ENCODE results near the gene CTSK.

CTSK gene

DNA sequence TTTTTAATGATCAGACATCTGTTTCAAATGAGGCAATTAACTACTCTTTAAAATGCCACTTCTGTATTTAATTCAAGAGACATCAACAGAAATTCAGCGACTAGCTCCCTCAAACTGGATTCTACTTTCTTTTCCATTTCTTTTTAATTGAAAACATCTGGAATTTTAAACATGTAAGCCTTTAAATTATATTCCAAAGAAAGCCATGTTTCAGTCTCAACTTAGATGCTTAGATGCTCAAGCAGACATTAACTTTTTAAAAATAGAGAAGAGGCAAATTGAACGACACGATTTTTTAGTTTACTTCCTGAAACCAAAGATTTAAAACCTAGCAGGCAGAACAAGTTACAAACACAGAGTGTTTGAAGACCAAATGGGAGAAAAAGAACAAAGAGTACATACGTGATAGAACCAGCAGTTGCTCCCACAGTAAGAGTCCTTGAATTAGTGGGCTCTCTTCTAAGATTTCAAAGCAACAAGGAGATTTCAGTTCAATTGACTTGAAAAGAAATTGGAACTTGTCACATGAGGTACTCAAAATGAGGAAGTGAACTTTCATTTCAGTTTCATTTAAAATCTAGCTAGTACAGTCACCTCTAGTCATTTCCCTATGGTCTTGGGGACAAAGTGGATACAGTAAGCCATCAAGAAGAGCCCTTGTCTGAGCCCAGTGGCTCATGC is 42.6 kb downstream of the CTSK start, which contains the start of gene CTSS:
Gene CTSS (minus strand): TSS at position 483 of the 681 bp plus-strand sequence. CDS start 1,015 bp downstream, outside the sequence.
- DNase-seq: peak; percentile 92

DNA sequence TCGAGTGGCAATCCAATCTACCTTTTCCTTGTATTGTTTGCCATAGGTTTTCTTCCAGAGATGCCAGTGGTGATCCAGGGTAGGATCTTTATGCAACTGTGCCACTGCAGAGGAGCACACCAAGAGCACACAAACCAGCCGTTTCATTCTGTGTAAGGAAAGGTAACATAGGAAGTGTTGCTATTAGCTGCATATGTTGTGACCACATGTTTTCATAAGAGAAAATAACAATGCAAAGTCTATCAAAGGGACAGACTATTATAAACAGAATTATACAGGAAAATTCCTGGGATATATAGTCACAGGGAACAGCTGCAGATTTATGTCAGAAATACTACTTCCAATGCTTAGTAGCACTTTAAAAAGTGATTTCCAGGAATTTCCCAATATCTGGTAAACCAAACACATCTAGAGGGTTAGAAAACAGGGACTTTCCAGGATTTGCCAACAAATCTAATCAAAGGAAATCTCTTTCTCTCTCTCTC is 43.4 kb downstream of the CTSK start:
- in situ Hi-C loops (cut with MboI; ENCODE audit: low pct_unique_long_range_greater_than_20kb, low sequenced_read_pairs): no loop called here
- peak; percentile 36 for DNase-seq

More for the DNA sequence above, 42.6 kb downstream of the CTSK start, which contains the start of gene CTSS:
- in situ Hi-C loops (cut with MboI; ENCODE audit: low pct_unique_long_range_greater_than_20kb, low sequenced_read_pairs): no loop called here

DNA sequence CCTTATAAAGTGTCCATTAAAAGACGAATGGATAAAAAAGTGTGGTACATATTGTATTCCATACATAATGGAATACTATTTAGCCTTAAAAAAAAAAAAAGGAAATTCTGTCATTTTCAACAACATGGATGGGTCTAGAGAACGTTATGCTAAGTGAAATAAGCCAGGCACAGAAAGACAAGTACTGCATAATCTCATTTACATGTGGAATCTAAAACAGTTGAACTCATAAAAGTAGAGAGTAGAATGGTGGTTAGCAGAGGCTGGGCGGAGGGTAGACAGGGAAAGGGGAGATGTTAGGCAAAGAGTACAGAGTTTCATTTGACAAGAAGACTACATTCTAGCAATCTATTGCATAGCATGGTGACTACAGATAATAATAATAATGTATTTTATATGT is 45.0 kb downstream of the CTSK start:
- DNase-seq: no peak
- in situ Hi-C loops (cut with MboI; ENCODE audit: low pct_unique_long_range_greater_than_20kb, low sequenced_read_pairs): no loop called here

DNA sequence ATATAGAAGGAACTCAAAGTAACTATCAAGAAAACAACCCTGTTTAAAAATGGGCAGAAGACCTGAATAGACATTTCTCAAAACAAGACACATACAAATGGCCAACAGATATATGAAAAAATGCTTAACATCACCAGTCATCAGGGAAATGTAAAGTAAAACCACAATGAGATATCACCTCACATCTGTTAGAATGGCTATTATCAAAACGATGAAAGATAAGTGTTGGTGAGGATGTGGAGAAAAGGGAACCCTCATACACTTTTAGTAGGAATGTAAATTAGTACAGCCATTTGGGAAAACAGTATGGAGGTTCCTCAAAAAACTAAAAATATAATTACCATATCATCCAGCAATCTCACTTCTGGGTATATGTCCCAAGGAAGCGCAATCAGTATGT is 45.5 kb downstream of the CTSK start:
- in situ Hi-C loops (cut with MboI; ENCODE audit: low pct_unique_long_range_greater_than_20kb, low sequenced_read_pairs): no loop called here
- DNase-seq: peak; percentile 31

DNA sequence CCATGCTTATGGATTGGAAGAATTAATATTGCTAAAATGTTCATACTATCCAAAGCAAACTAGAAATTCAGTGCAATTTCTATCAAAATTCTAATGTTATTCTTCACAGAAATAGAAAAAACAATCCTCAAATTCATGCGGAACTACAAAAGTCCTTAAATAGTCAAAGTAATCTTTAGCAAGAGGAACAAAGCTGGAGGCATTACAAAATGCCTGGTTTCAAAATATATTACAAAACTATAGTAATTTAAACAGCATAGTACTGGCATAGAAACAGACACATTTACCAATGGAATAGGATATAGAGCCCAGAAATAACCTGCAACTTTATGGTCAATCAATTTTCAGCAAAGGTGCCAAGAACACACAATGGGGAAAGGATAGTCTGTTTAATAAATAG is 46.3 kb downstream of the CTSK start:
- in situ Hi-C loops (cut with MboI; ENCODE audit: low pct_unique_long_range_greater_than_20kb, low sequenced_read_pairs): no loop called here
- DNase-seq: no peak

DNA sequence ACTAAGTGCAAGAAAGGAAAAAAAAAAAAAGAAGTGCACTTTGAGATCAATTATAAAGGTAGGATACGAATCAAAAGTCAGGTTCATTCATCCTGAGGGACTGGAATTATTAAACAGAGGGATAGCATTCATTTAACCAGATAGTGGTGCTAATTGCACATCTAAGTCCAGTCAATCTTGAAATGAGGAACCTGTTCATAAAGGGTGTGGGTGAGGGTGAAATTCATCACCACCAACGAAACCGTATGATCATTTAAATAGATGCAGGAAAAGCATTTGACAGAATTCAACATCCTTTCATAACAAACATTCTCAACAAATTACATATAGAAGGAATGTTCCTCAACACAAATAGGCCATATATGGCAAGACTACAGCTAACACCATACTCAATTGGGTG is 48.0 kb downstream of the CTSK start:
- peak; percentile 52 for DNase-seq
- in situ Hi-C loops (cut with MboI; ENCODE audit: low pct_unique_long_range_greater_than_20kb, low sequenced_read_pairs): no loop called here

DNA sequence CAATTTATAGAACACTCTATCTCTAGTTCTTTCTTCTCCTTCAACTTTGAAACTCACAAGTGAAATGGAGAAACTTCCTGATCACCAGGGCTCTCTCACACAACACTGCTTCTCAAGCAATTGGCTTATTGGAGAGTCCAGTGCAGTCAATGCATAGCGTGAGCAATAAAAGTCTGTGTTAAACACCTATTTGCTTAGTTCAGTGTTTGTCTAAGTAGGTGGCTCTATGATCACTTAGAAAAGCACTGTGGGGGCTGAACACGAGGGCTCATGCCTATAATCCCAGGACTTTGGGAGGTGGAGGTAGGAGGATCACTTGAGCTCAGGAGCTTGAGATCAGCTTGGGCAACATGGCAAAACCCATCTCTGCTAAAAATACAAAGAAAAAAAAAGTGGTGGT is 54.6 kb downstream of the CTSK start:
- in situ Hi-C loops (cut with MboI; ENCODE audit: low pct_unique_long_range_greater_than_20kb, low sequenced_read_pairs): no loop called here
- DNase-seq: no peak

DNA sequence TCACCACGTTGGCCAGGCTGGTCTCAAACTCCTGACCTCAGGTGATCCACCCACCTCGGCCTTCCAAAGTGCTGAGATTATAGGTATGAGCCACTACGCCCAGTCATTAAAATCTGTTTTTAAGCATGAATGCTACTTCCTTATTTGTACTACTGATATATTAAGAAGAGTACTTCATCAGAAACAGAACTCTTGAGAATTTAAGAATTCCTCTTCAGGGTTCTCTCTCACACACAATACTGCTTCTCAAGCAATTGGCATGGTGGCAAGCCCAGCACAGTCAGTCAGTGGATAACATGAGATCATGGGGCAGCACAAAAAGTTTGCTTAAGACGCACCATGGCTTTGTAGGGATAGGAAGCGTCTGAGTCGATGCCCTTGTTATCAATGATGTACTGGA is 56.6 kb downstream of the CTSK start:
- in situ Hi-C loops (cut with MboI; ENCODE audit: low pct_unique_long_range_greater_than_20kb, low sequenced_read_pairs): no loop called here
- no peak for DNase-seq

DNA sequence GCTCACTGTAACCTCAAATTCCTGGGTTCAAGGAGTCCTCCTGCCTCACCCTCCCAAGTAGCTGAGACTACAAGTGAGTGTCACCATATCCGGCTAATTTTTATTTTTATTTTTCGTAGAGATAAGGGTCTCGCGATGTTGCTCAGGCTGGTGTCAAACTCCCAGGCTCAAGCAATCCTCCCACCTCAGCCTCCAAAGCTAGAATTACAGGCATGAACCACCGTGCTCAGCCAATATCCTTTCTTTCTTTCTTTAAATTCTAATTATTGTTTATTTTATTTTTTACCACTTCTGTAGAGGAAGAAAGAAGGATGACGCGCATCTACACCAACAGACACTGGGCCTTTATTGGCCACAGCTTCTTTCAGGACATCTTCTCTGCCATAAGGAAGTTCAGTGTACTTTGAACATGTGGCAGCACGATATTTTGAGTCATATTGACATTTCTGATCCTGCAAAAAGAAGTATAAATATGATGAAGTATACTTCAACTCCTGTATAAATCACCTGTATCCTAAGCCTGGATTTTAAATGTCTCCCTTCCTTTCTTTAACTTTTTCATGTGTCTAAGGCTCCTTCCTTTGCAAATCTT is 58.2 kb downstream of the CTSK start:
- in situ Hi-C loops (cut with MboI; ENCODE audit: low pct_unique_long_range_greater_than_20kb, low sequenced_read_pairs): no loop called here
- DNase-seq: no peak

DNA sequence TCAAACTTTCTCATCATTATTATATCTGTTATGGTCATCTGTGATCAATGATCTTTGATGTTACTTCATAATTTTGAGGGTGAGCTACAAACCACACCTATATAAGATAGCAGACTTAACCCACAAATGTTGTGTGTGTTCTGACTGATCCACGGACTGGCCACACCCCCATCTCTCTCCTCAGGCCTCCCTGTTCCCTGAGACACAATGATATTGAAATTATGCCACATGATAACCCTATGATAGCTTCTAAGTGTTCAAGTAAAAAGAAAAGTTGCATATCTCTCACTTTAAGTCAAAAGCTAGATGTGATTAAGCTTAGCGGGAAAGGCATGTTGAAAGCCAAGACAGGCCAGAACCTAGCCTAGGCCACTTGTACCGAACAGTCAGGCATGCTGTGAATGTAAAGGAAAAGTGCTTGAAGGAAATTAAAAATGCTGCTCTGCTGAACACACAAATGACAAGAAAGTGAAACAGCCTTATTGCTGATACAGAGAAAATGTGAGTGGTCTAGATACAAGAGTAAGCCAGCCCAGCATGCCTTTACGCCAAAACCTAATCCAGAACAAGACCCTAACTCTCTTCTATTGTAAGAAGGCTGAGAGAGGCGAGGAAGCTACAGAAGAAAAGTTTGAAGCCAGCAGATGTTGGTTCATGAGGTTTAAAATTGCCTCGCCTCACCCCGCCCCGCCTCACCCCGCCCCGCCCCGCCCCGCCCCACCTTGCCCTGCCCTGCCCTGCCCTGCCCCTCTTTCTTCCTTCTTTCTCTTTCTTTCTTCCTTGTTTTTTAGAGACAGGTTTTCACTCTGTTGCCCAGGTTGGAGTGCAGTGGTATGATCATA is 59.0 kb downstream of the CTSK start:
- in situ Hi-C loops (cut with MboI; ENCODE audit: low pct_unique_long_range_greater_than_20kb, low sequenced_read_pairs): no loop called here
- no peak for DNase-seq

Measured in KBM-7 (cell line).